Panc1 (cell line): Measurements from ENCODE around the gene OR5AP2. TPM values are rescaled to one million over a fixed set of nuclear protein-coding genes. Genes with fewer than 3 reads are reported as not detected.

ENCODE experiments used
- ATAC-seq: fragments of 200-7000 bp; cut with Tn5 transposase; 2 replicates; pipeline ENCODE4 v1.9.1; 2020; ENCODE audit warnings: mild to moderate bottlenecking, moderate library complexity
- BruUV-seq: library from RNA; stranded (reverse); fragments of 400-500 nt; replicated peaks from 2 replicates; lab custom pipeline; 2021; lab: Mats Ljungman, UMichigan
- CTCF ChIA-PET: fragments of 300-600 bp; sonication (Branson Sonifier 250); formaldehyde crosslinking; loops from one replicate; lab custom pipeline; 2022; ENCODE audit warnings: antibody characterized with exemption; lab: Charles Lee
- POLR2A ChIA-PET: fragments of 300-600 bp; sonication (Branson Sonifier 250); formaldehyde crosslinking; loops from one replicate; lab custom pipeline; 2022; ENCODE audit warnings: antibody characterized with exemption; lab: Charles Lee
- DNase-seq: peaks from one replicate; pipeline ENCODE4 v3.0.0-alpha.2; 2010; ENCODE audit warnings: low read depth, low spot score
- H3K27ac ChIP-seq: 2 replicates; pipeline ENCODE4 v1.5.1; 2011; ENCODE audit warnings: mild to moderate bottlenecking, low read length, inconsistent platforms
- H3K27me3 ChIP-seq: fragments of 200-500 bp; sonication (Bioruptor generic); 2 replicates; pipeline ENCODE4 v1.6.0; 2014; ENCODE audit warnings: low read length, inconsistent platforms; ENCODE audit not compliant: control insufficient read depth, insufficient read depth
- H3K36me3 ChIP-seq: fragments of 200-500 bp; sonication (Bioruptor generic); 2 replicates; pipeline ENCODE4 v1.5.1; 2014; ENCODE audit warnings: inconsistent platforms, mild to moderate bottlenecking, low read length, moderate library complexity; ENCODE audit not compliant: control insufficient read depth, insufficient read depth
- H3K4me1 ChIP-seq: 2 replicates; pipeline ENCODE4 v1.5.1; 2011; ENCODE audit warnings: inconsistent platforms, mild to moderate bottlenecking, low read length, moderate library complexity; ENCODE audit not compliant: control insufficient read depth, insufficient read depth
- H3K4me3 ChIP-seq, 2 experiments: 2 replicates each; pipeline ENCODE4 v1.5.1; 2011 to 2012; ENCODE audit warnings: low read depth in 2 of 2, low read length in 2 of 2, mild to moderate bottlenecking in 2 of 2, inconsistent platforms in 1 of 2, moderate library complexity in 1 of 2
- H3K9me3 ChIP-seq: fragments of 200-500 bp; sonication (Bioruptor generic); 2 replicates; pipeline ENCODE4 v1.5.1; 2014; ENCODE audit warnings: low read depth, mild to moderate bottlenecking, inconsistent platforms, low read length, moderate library complexity; ENCODE audit not compliant: control insufficient read depth, insufficient read depth
- CTCF ChIP-seq: fragments of 450-650 bp; IDR thresholded peaks from 2 replicates; pipeline ENCODE4 v1.5.1; 2017; ENCODE audit warnings: mild to moderate bottlenecking
- POLR2AphosphoS5 ChIP-seq: IDR thresholded peaks from 2 replicates; pipeline ENCODE4 v1.6.1; 2012; ENCODE audit warnings: mild to moderate bottlenecking, low read depth, low read length, moderate library complexity
- REST ChIP-seq, 2 experiments: IDR thresholded peaks; 2 replicates each; pipeline ENCODE4 v1.6.1; 2011 to 2012; ENCODE audit warnings: low read depth in 2 of 2, control low read depth in 1 of 2, low read length in 1 of 2, mild to moderate bottlenecking in 1 of 2, moderate library complexity in 1 of 2; ENCODE audit not compliant: insufficient read depth in 1 of 2
- SIN3A ChIP-seq: IDR thresholded peaks from 2 replicates; pipeline ENCODE4 v1.6.1; 2012; ENCODE audit warnings: low read depth, mild to moderate bottlenecking, low read length, moderate library complexity, borderline replicate concordance; ENCODE audit not compliant: insufficient read depth
- TCF7L2 ChIP-seq: IDR thresholded peaks from 2 replicates; pipeline ENCODE4 v1.6.1; 2011; ENCODE audit warnings: mild to moderate bottlenecking, low read depth, low read length, inconsistent platforms
- in situ Hi-C: cut with HindIII; loops from 2 replicates; pipeline ENCODE4 v1.10.0; 2016; ENCODE audit warnings: low sequenced_read_pairs, low pct_unique_long_range_greater_than_20kb
- intact Hi-C: fragments of 100-400 bp; cut with micrococcal nuclease; formaldehyde crosslinking; loops from one replicate; pipeline ENCODE4 v1.10.0; 2022; ENCODE audit not compliant: unreplicated experiment
- total RNA-seq: library from RNA; stranded (reverse); gene quantifications from one replicate; pipeline ENCODE4 v1.2.1, GENCODE V29; 2021; ENCODE audit not compliant: unreplicated experiment

OR5AP2 gene
- total RNA-seq, 1 experiment from 2014 or later: not detected

- TF ChIP-seq CTCF: no peak
- TF ChIP-seq TCF7L2: no peak
- TF ChIP-seq POLR2AphosphoS5: no peak
- TF ChIP-seq SIN3A: no peak
- no peak for TF ChIP-seq REST (IDR thresholded peaks at IDR 0.05; ENCODE audit: insufficient read depth in 1 of 2, low read depth in 2 of 2, low read length in 1 of 2)
- H3K36me3 ChIP-seq: no peaks in the 10 kb centered on the region
- no peak overlapping the region for H3K4me3 ChIP-seq
- no peaks in the 10 kb centered on the region for H3K4me1 ChIP-seq
- ChIA-PET POLR2A (no interaction called here), CTCF (no interaction called here)
- BruUV-seq: no TSS peak
- DNase-seq (no peak), ATAC-seq (no peak)
- no peaks in the 10 kb centered on the region for H3K27me3 ChIP-seq
- in situ Hi-C loops (no loop called here), intact Hi-C loops (no loop called here)
- no peaks in the 10 kb centered on the region for H3K9me3 ChIP-seq
- no peak overlapping the region for H3K27ac ChIP-seq
These were observed 28.7 kb upstream of the OR5AP2 start for GRCh38 chr11:56670984-56671383.

GRCh38 chr11:56663386-56663785 is 21.1 kb upstream of the OR5AP2 start, which contains the start of gene OR5AR1:
TSS of gene OR5AR1 (plus strand) at chr11:56663686. CDS start at chr11:56663686, 0 bp downstream.
- ATAC-seq (no peak), DNase-seq (no peak)
- Histone ChIP-seq H3K4me3 (no peak within 1 kb of the TSS), H3K4me1 (no peaks in the 10 kb centered on the region), H3K27me3 (no peaks in the 10 kb centered on the region), H3K9me3 (no peaks in the 10 kb centered on the region; the same call in 1 of the 2 replicates), H3K36me3 (no peaks in the 10 kb centered on the region), H3K27ac (no peak within 1 kb of the TSS)
- ChIA-PET CTCF (no interaction called here), POLR2A (no interaction called here)
- TF ChIP-seq TCF7L2 (no peak), POLR2AphosphoS5 (no peak), CTCF (no peak), REST (IDR thresholded peaks at IDR 0.05; ENCODE audit: insufficient read depth in 1 of 2, low read depth in 2 of 2, low read length in 1 of 2) (no peak), SIN3A (no peak)
- intact Hi-C loops: no loop called here
- no TSS peak for BruUV-seq
- in situ Hi-C loops: no loop called here
